H1 (cell line): Measurements from ENCODE around the gene ZFP57. TPM values are rescaled to one million over a fixed set of nuclear protein-coding genes. Genes with fewer than 3 reads are reported as not detected.

Experiments
- CTCF ChIA-PET: fragments of 300-600 bp; sonication (Branson Sonifier 250); formaldehyde crosslinking; loops from one replicate; lab custom pipeline; 2021; ENCODE audit not compliant: partially characterized antibody; lab: Charles Lee
- POLR2A ChIA-PET: fragments of 300-600 bp; sonication (Branson Sonifier 250); formaldehyde crosslinking; loops from one replicate; lab custom pipeline; 2021; ENCODE audit warnings: inconsistent platforms; ENCODE audit not compliant: partially characterized antibody; lab: Charles Lee
- DNase-seq, 2 experiments: peaks; one replicate each; pipeline versions ENCODE4 v3.0.0 to v3.0.0-alpha.2; 2010 to 2022; ENCODE audit warnings: low spot score in 2 of 2, low read depth in 1 of 2, mixed read lengths in 1 of 2
- FAIRE-seq: peaks from 2 replicates; lab custom pipeline; 2011; peaks lifted over from hg19 to GRCh38; lab: Jason Lieb, UNC
- H2AFZ ChIP-seq: 2 replicates; pipeline ENCODE4 v1.8.1; 2012; ENCODE audit warnings: low read length, inconsistent platforms
- H2AK5ac ChIP-seq: 2 replicates; pipeline ENCODE4 v1.6.1; 2013; ENCODE audit warnings: low read depth, low read length
- H2BK120ac ChIP-seq: replicated peaks from 2 replicates; pipeline ENCODE3; 2013; ENCODE audit warnings: low read depth, low read length, inconsistent platforms
- H2BK12ac ChIP-seq: 2 replicates; pipeline ENCODE4 v1.6.1; 2013; ENCODE audit warnings: low read depth, low read length
- H2BK15ac ChIP-seq: 2 replicates; pipeline ENCODE4 v1.6.1; 2013; ENCODE audit warnings: low read length
- H2BK20ac ChIP-seq: 2 replicates; pipeline ENCODE4 v1.6.1; 2013; ENCODE audit warnings: low read length
- H2BK5ac ChIP-seq: 2 replicates; pipeline ENCODE4 v1.6.1; 2013; ENCODE audit warnings: low read depth, low read length
- H3K14ac ChIP-seq: 2 replicates; pipeline ENCODE4 v1.6.1; 2013; ENCODE audit warnings: inconsistent platforms; ENCODE audit not compliant: insufficient read length
- H3K18ac ChIP-seq: 2 replicates; pipeline ENCODE4 v1.6.1; 2013; ENCODE audit warnings: low read length; ENCODE audit errors: extremely low read depth
- H3K23ac ChIP-seq: 2 replicates; pipeline ENCODE4 v1.6.1; 2013; ENCODE audit warnings: inconsistent platforms; ENCODE audit not compliant: insufficient read length
- H3K23me2 ChIP-seq: 2 replicates; pipeline ENCODE4 v1.6.1; 2013; ENCODE audit warnings: low read depth, low read length
- H3K27ac ChIP-seq: 2 replicates; pipeline ENCODE4 v1.6.1; 2011; ENCODE audit warnings: low read depth, low read length, inconsistent platforms
- H3K27me3 ChIP-seq, 4 experiments: replicated peaks in 1 of 4; 1 replicate in 1 of 4; 2 replicates in 3 of 4; pipeline versions ENCODE4 v1.6.1 to v1.8.1; 2011 to 2013; ENCODE audit warnings: low read length in 3 of 4, mild to moderate bottlenecking in 3 of 4, inconsistent platforms in 2 of 4, mixed read lengths in 2 of 4, moderate library complexity in 1 of 4; ENCODE audit not compliant: control insufficient read depth in 3 of 4, insufficient read depth in 3 of 4; ENCODE audit errors: extremely low read depth in 1 of 4
- H3K36me3 ChIP-seq, 4 experiments: 2 replicates each; pipeline versions ENCODE4 v1.6.1 to v1.8.1; 2011 to 2013; ENCODE audit warnings: mild to moderate bottlenecking in 4 of 4, low read length in 3 of 4, moderate library complexity in 2 of 4, control low read depth in 1 of 4, inconsistent platforms in 1 of 4; ENCODE audit not compliant: insufficient read depth in 4 of 4, control insufficient read depth in 2 of 4
- H3K4ac ChIP-seq: replicated peaks from 2 replicates; pipeline ENCODE3; 2013; ENCODE audit warnings: low read length, low read depth, mixed read lengths, inconsistent platforms; ENCODE audit not compliant: insufficient read length
- H3K4me1 ChIP-seq, 4 experiments: replicated peaks in 1 of 4; 1 replicate in 1 of 4; 2 replicates in 3 of 4; pipeline versions ENCODE4 v1.6.1 to v1.8.1; 2011 to 2013; ENCODE audit warnings: low read length in 3 of 4, inconsistent platforms in 2 of 4, mixed read lengths in 1 of 4; ENCODE audit not compliant: insufficient read depth in 4 of 4, control insufficient read depth in 3 of 4
- H3K4me2 ChIP-seq, 2 experiments: 2 replicates each; pipeline versions ENCODE4 v1.6.1 to v1.8.1; 2011 to 2013; ENCODE audit warnings: low read depth in 2 of 2, low read length in 2 of 2, control low read depth in 1 of 2, inconsistent platforms in 1 of 2, mild to moderate bottlenecking in 1 of 2; ENCODE audit not compliant: insufficient read depth in 1 of 2
- H3K4me3 ChIP-seq, 4 experiments: fragments of 200-600, 300-600 bp in 1 of 4; sonication (generic), shearing (Covaris generic), sonication (Bioruptor Twin) in 1 of 4; 2 replicates each; pipeline versions ENCODE4 v1.5.1 to v1.8.1; 2011 to 2016; ENCODE audit warnings: low read length in 4 of 4, low read depth in 3 of 4, control low read depth in 2 of 4, inconsistent platforms in 2 of 4, mild to moderate bottlenecking in 2 of 4, mixed read lengths in 1 of 4, moderate library complexity in 1 of 4; ENCODE audit not compliant: insufficient read depth in 2 of 4; ENCODE audit errors: extremely low read depth in 1 of 4
- H3K56ac ChIP-seq: replicated peaks from 2 replicates; pipeline ENCODE3; 2013; ENCODE audit warnings: low read depth, mild to moderate bottlenecking, mixed read lengths, low read length, inconsistent platforms; ENCODE audit not compliant: insufficient read length
- H3K79me1 ChIP-seq: 2 replicates; pipeline ENCODE4 v1.6.1; 2013; ENCODE audit warnings: low read depth, low read length, control low read depth
- H3K79me2 ChIP-seq, 2 experiments: 2 replicates each; pipeline versions ENCODE4 v1.6.1 to v1.8.1; 2012 to 2013; ENCODE audit warnings: low read length in 2 of 2, mild to moderate bottlenecking in 2 of 2, inconsistent platforms in 1 of 2; ENCODE audit not compliant: insufficient read depth in 2 of 2, control insufficient read depth in 1 of 2
- H3K9ac ChIP-seq, 4 experiments: replicated peaks in 1 of 4; 1 replicate in 1 of 4; 2 replicates in 3 of 4; pipeline versions ENCODE4 v1.6.1 to v1.8.1; 2011 to 2013; ENCODE audit warnings: low read depth in 3 of 4, low read length in 3 of 4, control low read depth in 2 of 4, mild to moderate bottlenecking in 2 of 4, moderate library complexity in 2 of 4, inconsistent platforms in 1 of 4; ENCODE audit errors: extremely low read depth in 1 of 4
- H3K9me3 ChIP-seq, 2 experiments: 2 replicates each; pipeline versions ENCODE4 v1.6.1 to v1.8.1; 2012 to 2013; ENCODE audit warnings: mild to moderate bottlenecking in 2 of 2, moderate library complexity in 2 of 2, control low read depth in 1 of 2, inconsistent platforms in 1 of 2, low read depth in 1 of 2, low read length in 1 of 2, mixed read lengths in 1 of 2; ENCODE audit not compliant: insufficient read depth in 2 of 2
- H4K20me1 ChIP-seq, 2 experiments: replicated peaks in 1 of 2; 2 replicates each; pipeline versions ENCODE3 to v1.8.1; 2011 to 2013; ENCODE audit warnings: inconsistent platforms in 2 of 2, low read length in 2 of 2, mild to moderate bottlenecking in 1 of 2; ENCODE audit not compliant: insufficient read depth in 2 of 2, control insufficient read depth in 1 of 2
- H4K5ac ChIP-seq: 2 replicates; pipeline ENCODE4 v1.6.1; 2013; ENCODE audit warnings: low read length, low read depth, mixed read lengths, inconsistent platforms; ENCODE audit not compliant: insufficient read length
- H4K8ac ChIP-seq: 2 replicates; pipeline ENCODE4 v1.8.0; 2013; ENCODE audit warnings: mild to moderate bottlenecking, moderate library complexity, low read length, inconsistent platforms; ENCODE audit not compliant: insufficient read depth; ENCODE audit errors: extremely low read depth
- H4K91ac ChIP-seq: replicated peaks from 2 replicates; pipeline ENCODE3; 2013; ENCODE audit warnings: low read length, mixed read lengths, inconsistent platforms; ENCODE audit not compliant: insufficient read length
- ASH2L ChIP-seq: fragments of 200-600, 300-600 bp; sonication (generic); IDR thresholded peaks from one replicate; pipeline ENCODE4 v1.7.1; 2017; ENCODE audit warnings: low read length
- BRCA1 ChIP-seq: IDR thresholded peaks from 2 replicates; pipeline ENCODE4 v1.6.1; 2012; ENCODE audit warnings: low read depth, low read length, improper control_type of control experiment
- CBX8 ChIP-seq: fragments of 300-800, 300-1000 bp; sonication (generic); IDR thresholded peaks from 2 replicates; pipeline ENCODE4 v1.7.1; 2016; ENCODE audit warnings: low read depth, low read length, borderline replicate concordance
- CTBP2 ChIP-seq: IDR thresholded peaks from 2 replicates; pipeline ENCODE4 v1.7.0; 2011; ENCODE audit warnings: borderline replicate concordance, mild to moderate bottlenecking, moderate library complexity, mixed read lengths, low read length; ENCODE audit not compliant: insufficient read depth, insufficient read length
- E2F6 ChIP-seq: IDR thresholded peaks from 2 replicates; pipeline ENCODE4 v1.6.1; 2012; ENCODE audit warnings: inconsistent platforms
- EP300 ChIP-seq, 2 experiments: IDR thresholded peaks; 1 replicate in 1 of 2; 2 replicates in 1 of 2; pipeline ENCODE4 v1.6.1; 2011 to 2012; ENCODE audit warnings: low read depth in 2 of 2, low read length in 2 of 2, mild to moderate bottlenecking in 2 of 2, borderline replicate concordance in 1 of 2, inconsistent platforms in 1 of 2, moderate library complexity in 1 of 2
- HDAC2 ChIP-seq, 2 experiments: fragments of 300-600 bp in 1 of 2; sonication (generic) in 1 of 2; IDR thresholded peaks; 2 replicates each; pipeline ENCODE4 v1.6.1; 2011 to 2012; ENCODE audit warnings: low read depth in 2 of 2, low read length in 2 of 2, mild to moderate bottlenecking in 2 of 2, moderate library complexity in 2 of 2, borderline replicate concordance in 1 of 2, inconsistent platforms in 1 of 2
- MAFK ChIP-seq: IDR thresholded peaks from 2 replicates; pipeline ENCODE4 v1.6.1; 2012; ENCODE audit warnings: low read depth, mild to moderate bottlenecking, improper control_type of control experiment, low read length
- POLR2AphosphoS5 ChIP-seq: IDR thresholded peaks from 2 replicates; pipeline ENCODE4 v1.6.1; 2011; ENCODE audit warnings: low read depth, low read length
- TAF1 ChIP-seq: IDR thresholded peaks from 2 replicates; pipeline ENCODE4 v1.6.1; 2011; ENCODE audit warnings: mild to moderate bottlenecking, low read depth, low read length
- WGBS, 2 experiments: shearing (Covaris generic) in 1 of 2; methylation state at CpG; one replicate each; pipeline versions ENCODE4 v1.1.6 to v1.1.7; 2013 to 2015; ENCODE audit warnings: low lambda C conversion rate in 2 of 2, mixed read lengths in 2 of 2, inconsistent platforms in 1 of 2, low coverage in 1 of 2, missing lambda C conversion rate in 1 of 2; ENCODE audit not compliant: insufficient replicate concordance in 2 of 2, insufficient coverage in 1 of 2, insufficient read length in 1 of 2; ENCODE audit errors: extremely low coverage in 1 of 2, missing lambda C conversion rate in 1 of 2; 5-methylcytosine and 5-hydroxymethylcytosine counted together
- polyA plus RNA-seq, 7 experiments: library from polyadenylated mRNA; depleted of rRNA in 3 of 7; stranded (reverse) in 5 of 7; unstranded in 2 of 7; fragments of >200 nt in 5 of 7; fragments of 200-250 nt in 2 of 7; gene quantifications; 1 replicate in 5 of 7; 2 replicates in 1 of 7; 4 replicates in 1 of 7; pipeline versions ENCODE4 v1.2.1 to v1.2.3, GENCODE V29; 2011 to 2013; ENCODE audit warnings: missing spikeins in 2 of 7, mixed read lengths in 2 of 7
- total RNA-seq: library from RNA; stranded (reverse); fragmentation: NEBNext Ultra II Directional; extraction: Animal tissue kit (Norgen Biotek cat#: 25700); gene quantifications from 2 replicates; pipeline ENCODE4 v1.2.1, GENCODE V29; 2021

The ZFP57 gene
- total and polyA plus RNA-seq, 2 of the 8 experiments (the other 6 are each of a cell fraction or from before 2014, with no cell fraction given), result 0.85 to 1.2 TPM

- Histone ChIP-seq H3K4ac (no peak overlapping the region), H2AFZ (no peak overlapping the region), H3K14ac (no peak overlapping the region), H2BK120ac (no peak overlapping the region), H3K18ac (no peak overlapping the region), H3K79me2 (no peaks in the 10 kb centered on the region), H3K27me3 (no peaks in the 10 kb centered on the region), H3K9ac (no peak overlapping the region), H3K36me3 (no peaks in the 10 kb centered on the region), H3K9me3 (no peaks in the 10 kb centered on the region), H3K4me1 (peaks cover 0 to 3% (median 0%) of the 10 kb centered on the region in 4 experiments; a peak in 1 of 7 replicates), H3K27ac (no peak overlapping the region), H2AK5ac (no peak overlapping the region), H2BK20ac (no peak overlapping the region), H4K20me1 (no peaks in the 10 kb centered on the region), H3K23ac (no peak overlapping the region), H2BK5ac (no peak overlapping the region), H3K23me2 (no peaks in the 10 kb centered on the region; the same call in 1 of the 2 replicates), H2BK12ac (no peak overlapping the region), H4K91ac (no peak overlapping the region), H3K79me1 (no peaks in the 10 kb centered on the region), H4K5ac (no peak overlapping the region), H3K4me2 (no peak overlapping the region), H2BK15ac (no peak overlapping the region), H4K8ac (no peak overlapping the region), H3K56ac (no peak overlapping the region), H3K4me3 (no peak overlapping the region)
- WGBS, 2 experiments, result 92% methylated on average over 3 of the region's 5 CpGs; no CpG with 5 or more reads in 1 of the 2 experiments
- CTCF ChIA-PET, result interaction anchor here (0.9 to 12.7 kb wide), 6 partner anchors 10 to 21 kb away, joined by 3 to 502 read pairs (median 50); partner anchors contain the start of gene MOG
- FAIRE-seq, result no peak
- DNase-seq, result no peak
- POLR2A ChIA-PET, result interaction anchor here (0.8 kb wide), 1 partner anchor 23 kb away, joined by 3 read pairs; no protein-coding TSS in a partner anchor
- no peak for TF ChIP-seq MAFK
- no peak for TF ChIP-seq POLR2AphosphoS5
- TF ChIP-seq HDAC2 (IDR thresholded peaks at IDR 0.05; ENCODE audit: borderline replicate concordance in 1 of 2, low read depth in 2 of 2, low read length in 2 of 2), result no peak
- no peak for TF ChIP-seq BRCA1
- TF ChIP-seq ASH2L, result no peak
- no peak for TF ChIP-seq CBX8
- TF ChIP-seq EP300 (IDR thresholded peaks at IDR 0.05; ENCODE audit: borderline replicate concordance in 1 of 2, low read depth in 2 of 2, low read length in 2 of 2), result no peak
- TF ChIP-seq TAF1, result no peak
- TF ChIP-seq E2F6, result no peak
- no peak for TF ChIP-seq CTBP2
Observed at GRCh38 chr6:29674008-29674407, 6.9 kb downstream of the ZFP57 start.
